ENCODE results near the gene TPRG1L.

The TPRG1L gene

GRCh38 chr1:3629561-3630160, 4.8 kb downstream of the TPRG1L start:
- TF ChIP-seq CTCF (IDR thresholded peaks at IDR 0.05; ENCODE audit: insufficient read depth, low read depth, low read length, missing control alignments), result no peak
- DNase-seq (ENCODE audit: low read depth), result no peak
- no peak overlapping the region for H3K4me3 ChIP-seq (ENCODE audit: low read length)

GRCh38 chr1:3630161-3630611, 5.4 kb downstream of the TPRG1L start:
- no peak for TF ChIP-seq CTCF (IDR thresholded peaks at IDR 0.05; ENCODE audit: insufficient read depth, low read depth, low read length, missing control alignments)
- DNase-seq (ENCODE audit: low read depth), result no peak

GRCh38 chr1:3630914-3631313, 6.1 kb downstream of the TPRG1L start:
- no peak overlapping the region for H3K4me3 ChIP-seq (ENCODE audit: low read length)
- no peak for TF ChIP-seq CTCF (IDR thresholded peaks at IDR 0.05; ENCODE audit: insufficient read depth, low read depth, low read length, missing control alignments)
- no peak for DNase-seq (ENCODE audit: low read depth)

More at GRCh38 chr1:3630161-3630611, 5.4 kb downstream of the TPRG1L start:
- H3K4me3 ChIP-seq (ENCODE audit: low read length), result no peak overlapping the region

GRCh38 chr1:3631320-3632260, 6.8 kb downstream of the TPRG1L start:
- no peak for DNase-seq (ENCODE audit: low read depth)
- no peak overlapping the region for H3K4me3 ChIP-seq (ENCODE audit: low read length)
- TF ChIP-seq CTCF (IDR thresholded peaks at IDR 0.05; ENCODE audit: insufficient read depth, low read depth, low read length, missing control alignments), result no peak

GRCh38 chr1:3632298-3632697, 7.5 kb downstream of the TPRG1L start:
- no peak for DNase-seq (ENCODE audit: low read depth)
- no peak for TF ChIP-seq CTCF (IDR thresholded peaks at IDR 0.05; ENCODE audit: insufficient read depth, low read depth, low read length, missing control alignments)
- no peak overlapping the region for H3K4me3 ChIP-seq (ENCODE audit: low read length)

GRCh38 chr1:3632716-3633343, 8.0 kb downstream of the TPRG1L start:
- TF ChIP-seq CTCF (IDR thresholded peaks at IDR 0.05; ENCODE audit: insufficient read depth, low read depth, low read length, missing control alignments), result no peak
- H3K4me3 ChIP-seq (ENCODE audit: low read length), result no peak overlapping the region

More at GRCh38 chr1:3632716-3633343, 8.0 kb downstream of the TPRG1L start:
- no peak for DNase-seq (ENCODE audit: low read depth)

Measured in epithelial cell of esophagus (primary cell).